Sciatic nerve (tissue), 2 donors: ENCODE measurements around the gene D2HGDH. TPM values are rescaled to one million over a fixed set of nuclear protein-coding genes. Genes with fewer than 3 reads are reported as not detected.

Experiments
- ATAC-seq: fragments of 200-7000 bp; cut with Tn5 transposase; one replicate; pipeline ENCODE4 v1.9.1; 2020; ENCODE audit warnings: mild to moderate bottlenecking, moderate library complexity
- DNase-seq: peaks from one replicate; pipeline ENCODE4 v3.0.0-alpha.2; 2020; ENCODE audit warnings: low spot score
- intact Hi-C: fragments of 100-400 bp; cut with DNase I; formaldehyde crosslinking; loops from one replicate; pipeline ENCODE4 v1.14.2; 2022
- total RNA-seq: library from RNA; stranded (reverse); fragmentation: NEBNext Ultra II Directional; extraction: Animal tissue kit (Norgen Biotek cat#: 25700); gene quantifications from one replicate; pipeline ENCODE4 v1.2.1, GENCODE V29; 2021
- donor health status: DM: no; HTN: no; CAD: no.
- donor health status: DM: no; HTN: no; CAD: no.

Gene D2HGDH
- total RNA-seq, 1 donor from 2014 or later: 34.0 TPM

GRCh38 chr2:241762933-241763369 is 28.5 kb downstream of the D2HGDH start:
- intact Hi-C loops: no loop called here
- peak; percentile 43 for DNase-seq
- peak; percentile 49 for ATAC-seq

DNA sequence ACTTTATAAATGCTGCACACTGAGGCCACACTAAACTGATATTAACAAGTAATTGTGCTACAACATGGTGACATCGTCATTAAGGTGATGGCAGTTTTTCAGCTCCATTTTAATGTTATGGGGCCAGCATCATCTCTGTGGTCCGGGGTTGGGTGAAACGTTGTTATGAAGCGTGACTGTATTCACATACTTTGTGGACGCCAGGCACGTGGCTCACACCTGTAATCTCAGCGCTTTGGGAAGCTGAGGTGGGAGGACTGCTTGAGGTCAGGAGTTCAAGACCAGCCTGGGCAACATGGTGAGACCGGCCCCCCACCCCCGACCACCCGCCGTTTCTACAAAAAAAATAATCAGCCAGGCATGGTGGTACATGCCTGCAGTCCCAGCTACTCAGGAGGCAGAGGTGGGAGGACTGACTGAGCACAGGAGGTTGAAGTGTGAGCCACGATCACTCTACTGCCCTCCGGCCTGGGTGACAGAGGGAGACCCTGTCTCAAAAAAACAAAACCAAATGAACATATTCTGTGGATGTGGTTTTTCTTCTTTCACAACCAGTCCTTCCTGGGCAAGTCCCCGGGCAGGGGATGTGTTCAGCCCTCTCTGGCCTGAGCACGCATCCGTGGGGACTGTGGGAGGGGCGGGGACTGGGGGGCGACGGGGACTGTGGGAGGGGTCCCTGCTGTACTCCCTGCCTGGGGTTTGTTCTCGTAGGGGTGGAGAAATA is 29.3 kb downstream of the D2HGDH start:
- peak; percentile 9 for ATAC-seq
- no peak for DNase-seq
- intact Hi-C loops: no loop called here

- peak; percentile 15 for ATAC-seq
- DNase-seq: peak; percentile 54
- intact Hi-C loops: no loop called here
Observed at GRCh38 chr2:241764275-241765241, 30.1 kb downstream of the D2HGDH start.

DNA sequence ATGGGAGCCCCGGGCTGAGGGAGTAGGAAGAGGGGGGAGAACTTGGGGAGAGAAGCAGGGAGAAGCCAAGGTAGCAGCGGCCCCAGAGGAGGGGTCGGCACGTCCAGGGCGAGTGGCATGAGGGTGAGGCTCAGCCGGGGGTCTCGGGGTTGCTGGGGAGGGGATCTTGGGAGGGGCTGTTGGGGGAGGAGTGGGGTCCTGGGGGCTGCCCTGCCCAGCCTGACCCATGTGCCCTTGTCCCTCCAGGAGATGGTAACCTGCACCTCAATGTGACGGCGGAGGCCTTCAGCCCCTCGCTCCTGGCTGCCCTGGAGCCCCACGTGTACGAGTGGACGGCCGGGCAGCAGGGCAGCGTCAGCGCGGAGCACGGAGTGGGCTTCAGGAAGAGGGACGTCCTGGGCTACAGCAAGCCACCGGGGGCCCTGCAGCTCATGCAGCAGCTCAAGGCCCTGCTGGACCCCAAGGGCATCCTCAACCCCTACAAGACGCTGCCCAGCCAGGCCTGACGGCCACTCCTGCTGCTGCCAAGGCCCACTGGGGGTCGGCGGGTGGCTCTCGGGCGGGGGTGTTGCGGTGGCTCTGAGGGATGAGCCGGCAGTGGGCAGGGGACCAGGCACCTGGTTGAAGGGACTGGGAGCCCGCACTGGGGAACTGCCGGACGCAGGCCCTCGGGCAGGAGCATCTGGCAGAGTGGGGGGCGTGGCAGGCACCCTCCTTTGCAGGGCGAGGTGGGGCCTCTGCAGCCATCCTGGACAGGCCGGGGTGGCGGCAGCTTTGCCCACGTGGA is 33.2 kb downstream of the D2HGDH start:
- intact Hi-C loops: no loop called here

DNA sequence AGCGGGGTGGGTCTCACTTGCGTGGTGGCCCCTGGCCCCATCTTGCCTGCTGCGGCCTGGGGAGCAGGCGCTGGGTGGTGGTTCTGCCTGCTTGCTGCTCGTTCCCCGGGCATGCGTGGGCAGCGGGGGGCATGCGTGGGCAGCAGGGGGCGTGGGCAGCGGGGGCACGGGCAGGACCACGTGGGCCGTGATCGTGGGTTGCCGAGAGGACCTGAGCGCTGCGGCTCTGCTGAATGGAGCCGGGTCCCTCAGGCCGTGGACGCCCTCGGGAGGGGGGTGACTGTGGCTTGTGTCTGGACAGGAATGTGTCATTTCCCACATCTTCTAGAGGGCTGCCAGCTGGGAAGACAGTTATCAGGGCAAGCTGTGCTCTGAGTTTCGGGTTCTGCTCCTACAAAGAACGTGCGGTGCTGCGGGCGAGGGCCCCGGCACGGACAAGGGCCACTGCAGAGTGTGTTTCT is 33.9 kb downstream of the D2HGDH start:
- DNase-seq: peak; percentile 50
- intact Hi-C loops: no loop called here
- ATAC-seq: no peak

More for the DNA sequence above, 33.2 kb downstream of the D2HGDH start:
- DNase-seq: peak; percentile 55
- no peak for ATAC-seq

GRCh38 chr2:241768850-241769249 is 34.4 kb downstream of the D2HGDH start:
- ATAC-seq (no peak), DNase-seq (peak; percentile 51)
- intact Hi-C loops: no loop called here

DNA sequence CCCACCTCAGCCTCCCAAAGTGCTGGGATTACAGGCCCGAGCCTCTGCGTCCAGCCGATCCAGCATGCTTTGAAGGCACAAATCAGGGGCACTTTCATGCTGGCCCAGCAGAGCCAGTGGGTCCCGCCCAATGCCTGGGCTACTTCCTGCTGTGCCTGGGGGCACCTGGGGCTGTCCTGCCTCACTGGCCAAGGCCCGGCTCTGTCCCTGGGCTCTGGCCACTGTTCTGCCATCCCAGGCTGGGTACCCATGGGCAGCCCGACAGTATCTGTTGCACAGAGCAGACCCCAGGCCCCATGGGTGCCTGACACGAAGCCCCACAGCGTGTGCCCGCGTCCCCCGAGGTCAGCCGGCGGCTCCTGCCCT is 35.4 kb downstream of the D2HGDH start:
- DNase-seq (no peak), ATAC-seq (no peak)
- intact Hi-C loops: no loop called here

DNA sequence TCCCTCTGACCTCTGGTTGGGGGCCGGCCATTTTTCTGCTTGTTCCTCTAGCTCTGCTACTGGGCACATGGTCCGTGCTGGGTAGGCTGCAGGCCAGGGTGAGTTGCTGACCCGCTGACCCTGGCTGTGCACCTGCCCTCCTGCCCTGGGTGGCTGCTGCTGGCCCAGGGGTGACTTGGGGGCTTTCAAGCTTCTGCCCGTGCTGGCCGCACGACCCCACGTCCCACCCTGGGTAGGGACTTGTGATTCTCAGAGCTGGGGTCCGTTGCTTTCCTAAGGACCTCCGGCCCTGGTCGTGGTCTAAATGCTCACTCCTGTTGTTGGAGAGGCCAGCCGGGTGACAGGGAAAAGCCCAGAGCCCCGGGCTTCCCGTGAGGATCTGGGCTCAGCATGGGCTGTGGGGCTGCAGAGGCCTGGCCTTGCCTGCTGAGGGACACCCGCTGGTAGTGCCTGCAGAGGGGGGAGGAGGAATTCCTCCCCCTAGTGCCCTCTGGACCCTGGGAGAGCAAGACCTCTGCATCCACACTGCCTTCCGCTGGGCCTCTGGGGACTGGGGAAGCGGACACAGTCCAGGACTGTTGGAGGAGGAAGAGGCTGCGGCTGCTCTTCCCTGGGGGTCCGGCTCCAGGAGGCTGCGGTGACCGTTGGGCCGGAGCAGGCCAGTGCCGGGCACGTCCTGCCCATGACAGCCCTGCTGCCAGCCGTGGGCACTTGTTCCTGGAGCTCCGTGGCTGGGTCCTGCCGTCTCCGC is 35.9 kb downstream of the D2HGDH start:
- peak; percentile 6 for ATAC-seq
- peak; percentile 57 for DNase-seq
- intact Hi-C loops: no loop called here

DNA sequence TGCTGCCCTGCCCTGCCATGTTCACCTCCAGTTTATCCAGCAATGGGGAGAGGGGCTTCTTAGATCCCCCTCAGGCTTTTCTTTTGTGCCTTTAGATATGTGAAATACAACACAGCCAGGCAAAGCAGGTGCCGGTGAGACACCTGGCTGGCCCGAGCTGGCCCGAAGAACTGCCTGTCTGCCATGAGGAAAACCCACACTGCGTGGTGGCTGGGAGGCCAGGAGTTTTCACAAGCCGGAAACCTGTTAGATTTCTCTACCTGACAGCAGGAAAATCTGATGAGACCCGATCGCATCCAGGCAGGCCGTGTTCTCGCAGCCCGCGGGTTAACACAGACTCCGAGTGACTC is 36.5 kb downstream of the D2HGDH start:
- no peak for ATAC-seq
- no peak for DNase-seq
- intact Hi-C loops: no loop called here

- intact Hi-C loops: no loop called here
- ATAC-seq (peak; percentile 86), DNase-seq (peak; percentile 77)
Observed at GRCh38 chr2:241771286-241772062, 37.0 kb downstream of the D2HGDH start.

DNA sequence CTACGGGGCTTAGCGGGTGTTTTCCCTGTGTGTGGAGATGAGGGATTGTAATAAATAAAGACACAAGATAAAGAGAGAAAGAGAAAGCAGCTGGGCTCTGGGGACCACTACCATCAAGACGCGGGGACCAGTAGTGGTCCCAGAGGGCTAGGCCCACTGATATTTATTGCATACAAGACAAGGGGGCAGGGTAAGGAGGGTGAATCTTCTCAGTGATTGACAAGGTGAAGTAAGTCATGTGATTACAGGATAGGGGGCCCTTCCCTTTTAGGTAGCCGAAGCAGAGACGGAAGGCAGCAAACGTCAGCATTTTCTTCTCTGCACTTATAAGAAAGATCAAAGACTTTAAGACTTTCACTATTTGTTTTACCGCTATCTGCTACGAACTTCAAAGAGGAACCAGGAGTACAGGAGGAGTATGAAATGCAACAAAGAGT is 37.7 kb downstream of the D2HGDH start:
- ATAC-seq: no peak
- intact Hi-C loops: no loop called here
- no peak for DNase-seq

DNA sequence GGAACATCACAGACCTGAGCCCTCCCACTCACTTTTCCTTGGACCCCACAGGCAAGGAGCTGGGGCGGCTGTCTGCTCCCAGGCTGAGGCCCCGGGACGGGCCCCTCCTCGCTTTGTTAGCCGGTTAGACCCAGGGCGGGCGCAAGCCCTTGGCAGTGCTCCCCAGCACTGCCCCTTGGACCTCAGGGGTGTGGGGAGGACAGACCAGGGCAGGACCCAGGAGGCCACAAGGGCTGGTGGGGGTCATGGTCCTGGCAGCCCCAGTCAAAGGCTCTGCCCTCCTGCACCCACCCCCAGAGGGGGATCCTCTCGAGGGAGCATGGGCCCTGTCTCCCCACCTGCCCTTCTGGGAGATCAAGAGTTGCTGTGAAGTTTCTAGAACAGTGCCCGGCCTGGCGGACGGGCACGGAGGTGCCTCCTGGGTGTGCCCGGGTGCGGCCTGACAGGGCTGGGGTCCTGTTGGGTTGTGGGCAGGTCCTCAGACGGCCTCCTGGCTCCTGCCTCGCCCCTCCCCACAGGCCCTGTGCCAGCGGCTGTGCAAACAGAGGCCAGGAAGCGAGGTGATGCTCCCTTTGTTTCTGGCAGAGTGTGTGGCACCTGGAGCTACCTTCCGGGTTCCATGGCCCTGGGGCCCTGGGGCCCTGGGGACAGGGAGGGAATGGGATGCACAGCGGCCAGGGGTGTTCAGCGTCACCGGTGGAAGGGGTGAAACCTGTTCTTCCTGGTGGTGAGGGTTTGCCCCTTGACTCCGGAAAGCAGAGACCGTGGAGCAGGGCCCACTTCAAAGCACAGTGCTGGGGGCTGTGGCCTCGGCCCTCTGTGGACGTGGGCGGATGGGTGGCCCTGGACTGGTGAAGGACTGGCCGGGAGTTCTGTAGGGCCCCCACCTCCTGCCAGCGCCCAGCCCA is 39.3 kb downstream of the D2HGDH start:
- ATAC-seq (no peak), DNase-seq (peak; percentile 53)
- intact Hi-C loops: no loop called here

- intact Hi-C loops: no loop called here
- no peak for ATAC-seq
- DNase-seq: peak; percentile 60
Observed at GRCh38 chr2:241774419-241775222, 40.2 kb downstream of the D2HGDH start.

DNA sequence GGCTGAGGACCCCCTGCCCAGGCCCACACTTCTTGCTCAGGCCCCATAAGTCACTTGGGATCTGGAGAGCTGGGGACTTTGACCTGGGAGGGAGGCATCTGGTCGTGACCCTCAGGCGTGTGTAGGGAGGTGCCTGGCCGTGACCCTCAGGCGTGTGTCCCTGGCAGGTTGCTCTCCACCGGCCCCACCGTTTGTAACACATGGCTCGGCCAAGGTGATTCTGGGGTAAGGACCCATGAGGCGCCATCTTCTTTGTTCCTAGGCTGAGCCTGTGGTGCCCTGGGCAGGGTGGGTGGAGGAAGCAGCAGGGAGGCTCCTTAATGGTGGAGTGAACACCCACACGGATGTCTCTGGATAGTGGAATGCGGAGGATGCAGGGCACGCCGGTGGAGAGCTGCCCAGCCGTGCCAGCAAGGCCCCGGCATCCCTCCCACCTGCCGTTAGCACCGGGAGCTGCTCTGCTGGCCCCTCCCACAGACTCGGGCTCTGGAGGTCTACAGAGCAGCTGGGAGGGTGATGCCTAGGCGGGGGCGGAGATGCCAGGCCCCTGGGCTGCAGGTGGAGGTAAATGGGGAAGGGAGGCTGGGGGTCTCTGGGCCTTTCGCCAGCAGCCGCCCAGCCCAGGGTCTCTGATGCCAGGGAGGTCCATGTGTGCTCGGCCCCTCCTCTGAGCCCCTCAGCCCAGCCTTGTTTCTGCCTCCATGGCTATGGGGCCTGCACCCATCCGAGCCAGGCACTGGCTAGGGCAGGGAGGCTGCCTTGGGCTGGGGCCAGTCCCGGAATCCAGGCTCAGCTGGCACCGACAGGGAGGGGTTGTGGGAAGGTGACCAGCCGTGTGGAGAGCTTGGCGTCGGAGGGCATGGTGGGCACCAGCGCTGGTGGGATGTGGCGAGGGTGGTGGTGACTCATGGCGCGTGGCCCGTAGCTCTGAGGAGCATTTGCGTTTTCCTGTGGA is 41.1 kb downstream of the D2HGDH start:
- DNase-seq (peak; percentile 44), ATAC-seq (no peak)
- intact Hi-C loops: no loop called here
